Measurements from ENCODE around the gene P2RY1. TPM values are rescaled to one million over a fixed set of nuclear protein-coding genes. Genes with fewer than 3 reads are reported as not detected.

The P2RY1 gene
- total RNA-seq, 1 experiment from 2014 or later, result 1.7 TPM

DNA sequence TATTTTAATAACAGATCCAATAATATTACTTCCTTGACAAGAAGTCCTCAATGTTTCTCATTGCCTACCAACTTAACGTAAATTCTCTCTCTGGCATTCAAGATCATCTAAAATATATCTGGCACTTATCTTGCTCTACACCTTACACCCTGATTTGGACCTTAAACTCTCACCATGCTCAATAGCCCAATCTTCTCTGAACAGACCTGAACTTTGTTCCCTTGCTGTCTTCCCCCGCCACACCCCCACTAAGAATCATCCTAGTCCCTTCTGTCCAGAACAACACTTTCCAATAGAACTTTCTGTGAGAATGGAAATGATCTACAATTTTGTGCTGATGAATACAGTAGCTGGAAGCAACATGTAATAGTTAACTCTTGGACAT, 44.9 kb downstream of the P2RY1 start:
- ChIA-PET RAD21 (ENCODE audit: low non-redundant PET in 1 of 2, low total read pairs in 2 of 2, uncharacterized antibody in 2 of 2, unreplicated experiment in 2 of 2) (no interaction called here), POLR2A (no interaction called here), CTCF (no interaction called here)
- Histone ChIP-seq H3K4me2 (ENCODE audit: low read length) (no peak overlapping the region), H3K36me3 (ENCODE audit: control insufficient read depth in 1 of 2, insufficient read depth in 2 of 2, low read length in 2 of 2) (no peaks in the 10 kb centered on the region), H3K79me2 (ENCODE audit: insufficient read depth, low read length) (no peaks in the 10 kb centered on the region), H3K9ac (ENCODE audit: low read length) (no peak overlapping the region), H3K4me3 (replicated peaks in 1 of 2; ENCODE audit: low read depth in 1 of 2, low read length in 2 of 2) (no peak overlapping the region), H3K9me3 (ENCODE audit: control insufficient read depth in 1 of 2, insufficient read depth in 1 of 2, low read depth in 1 of 2, low read length in 2 of 2) (no peaks in the 10 kb centered on the region), H2AFZ (ENCODE audit: low read depth, low read length, poor library complexity, severe bottlenecking) (no peak overlapping the region), H3K9me2 (ENCODE audit: insufficient read depth) (no peaks in the 10 kb centered on the region), H4K20me1 (ENCODE audit: insufficient read depth) (no peaks in the 10 kb centered on the region), H3K4me1 (ENCODE audit: control insufficient read depth in 1 of 2, insufficient read depth in 2 of 2, low read length in 2 of 2) (no peaks in the 10 kb centered on the region), H3K27ac (ENCODE audit: low read depth, low read length) (no peak overlapping the region), H3K27me3 (ENCODE audit: insufficient read depth, low read length) (no peaks in the 10 kb centered on the region)
- intact Hi-C loops (cut with micrococcal nuclease), result no loop called here
- TF ChIP-seq RAD21 (IDR thresholded peaks at IDR 0.05; ENCODE audit: low read depth) (no peak), POLR2AphosphoS5 (IDR thresholded peaks at IDR 0.05; ENCODE audit: low read depth, low read length) (no peak), CBX3 (IDR thresholded peaks at IDR 0.05; ENCODE audit: low read depth) (no peak), JUND (IDR thresholded peaks at IDR 0.05) (no peak), SIN3A (IDR thresholded peaks at IDR 0.05; ENCODE audit: low read depth) (no peak), SRF (IDR thresholded peaks at IDR 0.05; ENCODE audit: low read depth) (no peak), CEBPB (IDR thresholded peaks at IDR 0.05; ENCODE audit: low read depth) (no peak)
- TF ChIP-seq, protein P1, sequence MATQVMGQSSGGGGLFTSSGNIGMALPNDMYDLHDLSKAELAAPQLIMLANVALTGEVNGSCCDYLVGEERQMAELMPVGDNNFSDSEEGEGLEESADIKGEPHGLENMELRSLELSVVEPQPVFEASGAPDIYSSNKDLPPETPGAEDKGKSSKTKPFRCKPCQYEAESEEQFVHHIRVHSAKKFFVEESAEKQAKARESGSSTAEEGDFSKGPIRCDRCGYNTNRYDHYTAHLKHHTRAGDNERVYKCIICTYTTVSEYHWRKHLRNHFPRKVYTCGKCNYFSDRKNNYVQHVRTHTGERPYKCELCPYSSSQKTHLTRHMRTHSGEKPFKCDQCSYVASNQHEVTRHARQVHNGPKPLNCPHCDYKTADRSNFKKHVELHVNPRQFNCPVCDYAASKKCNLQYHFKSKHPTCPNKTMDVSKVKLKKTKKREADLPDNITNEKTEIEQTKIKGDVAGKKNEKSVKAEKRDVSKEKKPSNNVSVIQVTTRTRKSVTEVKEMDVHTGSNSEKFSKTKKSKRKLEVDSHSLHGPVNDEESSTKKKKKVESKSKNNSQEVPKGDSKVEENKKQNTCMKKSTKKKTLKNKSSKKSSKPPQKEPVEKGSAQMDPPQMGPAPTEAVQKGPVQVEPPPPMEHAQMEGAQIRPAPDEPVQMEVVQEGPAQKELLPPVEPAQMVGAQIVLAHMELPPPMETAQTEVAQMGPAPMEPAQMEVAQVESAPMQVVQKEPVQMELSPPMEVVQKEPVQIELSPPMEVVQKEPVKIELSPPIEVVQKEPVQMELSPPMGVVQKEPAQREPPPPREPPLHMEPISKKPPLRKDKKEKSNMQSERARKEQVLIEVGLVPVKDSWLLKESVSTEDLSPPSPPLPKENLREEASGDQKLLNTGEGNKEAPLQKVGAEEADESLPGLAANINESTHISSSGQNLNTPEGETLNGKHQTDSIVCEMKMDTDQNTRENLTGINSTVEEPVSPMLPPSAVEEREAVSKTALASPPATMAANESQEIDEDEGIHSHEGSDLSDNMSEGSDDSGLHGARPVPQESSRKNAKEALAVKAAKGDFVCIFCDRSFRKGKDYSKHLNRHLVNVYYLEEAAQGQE (IDR thresholded peaks at IDR 0.05; ENCODE audit: low read depth), result no peak
- no peak for ATAC-seq
- BruUV-seq (replicated peaks), result no TSS peak
- DNase-seq (ENCODE audit: low read depth, low spot score), result no peak

DNA sequence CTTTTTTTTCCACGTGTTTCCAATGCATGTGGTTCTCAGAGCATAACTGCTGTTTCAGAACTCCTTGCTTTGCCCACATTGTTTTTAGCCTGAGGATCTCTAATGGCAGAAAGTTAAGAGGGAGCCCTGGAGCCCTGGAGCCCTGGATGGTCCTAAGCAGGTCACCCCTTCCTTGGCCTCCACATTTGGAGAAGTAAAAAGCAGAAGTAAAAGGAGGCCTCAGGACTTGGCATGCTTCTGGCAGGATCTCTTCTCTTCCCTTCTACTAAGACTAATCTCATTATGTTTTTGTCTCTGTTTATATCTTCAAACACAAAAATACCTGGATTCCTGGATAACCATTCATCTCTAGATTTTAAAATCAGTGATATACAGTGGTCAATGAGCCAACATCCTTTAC, 50.1 kb downstream of the P2RY1 start:
- Histone ChIP-seq H3K9me3 (ENCODE audit: control insufficient read depth in 1 of 2, insufficient read depth in 1 of 2, low read depth in 1 of 2, low read length in 2 of 2) (no peaks in the 10 kb centered on the region), H3K36me3 (ENCODE audit: control insufficient read depth in 1 of 2, insufficient read depth in 2 of 2, low read length in 2 of 2) (no peaks in the 10 kb centered on the region), H3K9me2 (ENCODE audit: insufficient read depth) (peaks cover 4% of the 10 kb centered on the region; the same call in 1 of the 2 replicates), H3K9ac (ENCODE audit: low read length) (no peak overlapping the region), H4K20me1 (ENCODE audit: insufficient read depth) (no peaks in the 10 kb centered on the region), H3K4me2 (ENCODE audit: low read length) (no peak overlapping the region), H3K79me2 (ENCODE audit: insufficient read depth, low read length) (no peaks in the 10 kb centered on the region), H3K27me3 (ENCODE audit: insufficient read depth, low read length) (no peaks in the 10 kb centered on the region), H3K4me3 (replicated peaks in 1 of 2; ENCODE audit: low read depth in 1 of 2, low read length in 2 of 2) (no peak overlapping the region), H2AFZ (ENCODE audit: low read depth, low read length, poor library complexity, severe bottlenecking) (no peak overlapping the region), H3K4me1 (ENCODE audit: control insufficient read depth in 1 of 2, insufficient read depth in 2 of 2, low read length in 2 of 2) (no peaks in the 10 kb centered on the region), H3K27ac (ENCODE audit: low read depth, low read length) (no peak overlapping the region)
- no peak for ATAC-seq
- RAD21 ChIA-PET (ENCODE audit: low non-redundant PET in 1 of 2, low total read pairs in 2 of 2, uncharacterized antibody in 2 of 2, unreplicated experiment in 2 of 2), result no interaction called here
- BruUV-seq (replicated peaks), result no TSS peak
- intact Hi-C loops (cut with micrococcal nuclease), result no loop called here
- no peak for DNase-seq (ENCODE audit: low read depth, low spot score)
- CTCF ChIA-PET, result no interaction called here
- POLR2A ChIA-PET, result no interaction called here
- TF ChIP-seq SP1 (IDR thresholded peaks at IDR 0.05; ENCODE audit: low read depth), result no peak
- TF ChIP-seq, protein P2, sequence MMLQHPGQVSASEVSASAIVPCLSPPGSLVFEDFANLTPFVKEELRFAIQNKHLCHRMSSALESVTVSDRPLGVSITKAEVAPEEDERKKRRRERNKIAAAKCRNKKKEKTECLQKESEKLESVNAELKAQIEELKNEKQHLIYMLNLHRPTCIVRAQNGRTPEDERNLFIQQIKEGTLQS (IDR thresholded peaks at IDR 0.05), result no peak
- TF ChIP-seq CBX3 (IDR thresholded peaks at IDR 0.05; ENCODE audit: low read depth), result no peak
- TF ChIP-seq TCF7L2 (IDR thresholded peaks at IDR 0.05; ENCODE audit: borderline replicate concordance, extremely low read depth, insufficient read depth, insufficient read length), result no peak
- TF ChIP-seq, protein P3, sequence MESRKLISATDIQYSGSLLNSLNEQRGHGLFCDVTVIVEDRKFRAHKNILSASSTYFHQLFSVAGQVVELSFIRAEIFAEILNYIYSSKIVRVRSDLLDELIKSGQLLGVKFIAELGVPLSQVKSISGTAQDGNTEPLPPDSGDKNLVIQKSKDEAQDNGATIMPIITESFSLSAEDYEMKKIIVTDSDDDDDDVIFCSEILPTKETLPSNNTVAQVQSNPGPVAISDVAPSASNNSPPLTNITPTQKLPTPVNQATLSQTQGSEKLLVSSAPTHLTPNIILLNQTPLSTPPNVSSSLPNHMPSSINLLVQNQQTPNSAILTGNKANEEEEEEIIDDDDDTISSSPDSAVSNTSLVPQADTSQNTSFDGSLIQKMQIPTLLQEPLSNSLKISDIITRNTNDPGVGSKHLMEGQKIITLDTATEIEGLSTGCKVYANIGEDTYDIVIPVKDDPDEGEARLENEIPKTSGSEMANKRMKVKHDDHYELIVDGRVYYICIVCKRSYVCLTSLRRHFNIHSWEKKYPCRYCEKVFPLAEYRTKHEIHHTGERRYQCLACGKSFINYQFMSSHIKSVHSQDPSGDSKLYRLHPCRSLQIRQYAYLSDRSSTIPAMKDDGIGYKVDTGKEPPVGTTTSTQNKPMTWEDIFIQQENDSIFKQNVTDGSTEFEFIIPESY (IDR thresholded peaks at IDR 0.05; ENCODE audit: extremely low read depth, insufficient replicate concordance, low read length), result no peak
- TF ChIP-seq SIN3A (IDR thresholded peaks at IDR 0.05; ENCODE audit: low read depth), result no peak
- TF ChIP-seq ZFX (IDR thresholded peaks at IDR 0.05), result no peak
